Measurements from ENCODE around the gene FOXP1.
A peak's percentile ranks its signal among the peaks of the same experiment; 100 is the strongest.

The FOXP1 gene

DNA sequence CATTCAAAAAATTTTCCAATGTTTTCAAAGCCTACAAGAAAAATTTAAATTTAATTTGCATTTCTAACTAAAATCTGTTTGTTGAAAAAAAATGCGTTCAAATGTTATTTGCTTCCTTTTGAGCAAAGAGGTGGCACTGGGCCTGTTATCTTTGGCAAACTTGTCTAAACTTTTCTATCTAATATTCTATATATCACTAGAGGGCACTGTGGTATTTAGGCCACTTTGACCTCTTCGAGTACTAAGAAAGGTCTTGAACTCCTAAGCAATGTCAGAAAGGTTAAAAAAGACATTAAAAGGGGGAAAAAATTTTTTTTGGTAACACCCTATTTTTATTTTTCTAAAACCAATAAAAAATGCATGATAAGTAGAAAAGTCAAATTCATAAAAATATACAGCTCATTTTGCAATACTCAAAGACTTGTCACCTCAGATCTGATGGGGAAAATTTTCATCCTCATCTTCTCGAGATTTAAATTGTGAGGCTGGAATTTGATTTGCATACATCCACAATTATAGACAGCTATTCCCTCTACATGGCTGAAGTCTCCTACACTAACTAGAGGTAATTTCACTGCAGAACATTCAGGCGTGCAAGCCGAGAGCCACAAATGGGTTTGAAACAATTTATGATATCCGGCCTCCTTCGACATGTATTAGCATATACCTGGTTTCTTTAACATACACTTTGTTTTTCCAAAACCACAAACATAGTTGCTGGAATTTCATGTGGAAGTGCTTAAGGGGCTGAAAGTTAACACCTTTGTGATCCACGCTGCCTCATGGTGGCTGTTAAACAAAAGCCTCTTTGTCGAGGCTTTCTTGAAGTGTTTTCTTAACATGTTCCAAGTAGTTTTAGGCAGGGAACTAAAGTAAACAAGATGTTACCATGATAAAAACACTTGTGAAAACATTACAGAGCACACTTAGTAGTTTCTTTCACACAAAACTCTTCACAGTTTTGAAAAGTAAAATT, 576.4 kb downstream of the FOXP1 start:
- H3K4me1 Mint-ChIP-seq (ENCODE audit: low read depth in 2 of 2): peaks cover 18 to 34% of the 10 kb centered on the region in 2 donors
- H3K27me3 Mint-ChIP-seq: no peaks in the 10 kb centered on the region
- ATAC-seq (replicated peaks) (peak; percentile 27), DNase-seq (no peak)
- H3K9me3 Mint-ChIP-seq: no peaks in the 10 kb centered on the region
- H3K27ac Mint-ChIP-seq: peak overlapping the region in 1 of 2 donors; percentile 79
- H3K4me3 Mint-ChIP-seq: no peak overlapping the region
- peaks cover 4% of the 10 kb centered on the region for H3K36me3 Mint-ChIP-seq (ENCODE audit: insufficient read depth)

DNA sequence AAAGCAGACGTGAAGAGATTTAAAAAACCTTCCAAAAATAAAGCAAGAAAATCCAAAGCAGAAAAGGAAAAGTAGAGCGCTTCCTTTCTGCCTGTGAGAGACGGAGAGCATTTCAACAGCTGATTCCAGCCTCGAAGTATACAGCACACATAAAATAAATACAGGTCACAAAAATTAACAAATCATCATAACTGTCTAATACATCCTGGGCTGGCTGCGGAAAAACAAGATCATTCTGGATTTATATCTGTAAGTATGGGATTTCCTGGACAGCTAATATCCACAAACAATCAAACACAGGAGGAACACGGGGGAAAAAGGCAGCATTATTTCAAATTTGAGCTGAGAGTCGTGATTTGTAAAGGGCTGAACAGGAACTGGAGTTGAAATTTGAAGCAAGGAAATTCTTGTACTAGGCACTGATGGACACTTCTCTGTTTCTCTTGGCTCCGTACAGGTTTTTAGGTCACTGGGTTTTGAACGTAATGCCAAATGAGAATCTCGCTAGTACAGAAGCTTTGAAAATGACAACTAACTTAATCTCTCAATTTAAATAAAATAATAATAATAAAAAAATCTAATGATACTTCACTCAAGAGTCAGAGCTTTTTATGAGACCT, 577.7 kb downstream of the FOXP1 start:
- Mint-ChIP-seq H3K27me3 (no peaks in the 10 kb centered on the region), H3K9me3 (no peaks in the 10 kb centered on the region), H3K36me3 (ENCODE audit: insufficient read depth) (peaks cover 10% of the 10 kb centered on the region), H3K27ac (no peak overlapping the region), H3K4me3 (no peak overlapping the region), H3K4me1 (ENCODE audit: low read depth in 2 of 2) (peaks cover 12 to 27% of the 10 kb centered on the region in 2 donors)
- no peak for ATAC-seq (replicated peaks)
- no peak for DNase-seq

GRCh38 chr3:71003511-71003910, 580.0 kb downstream of the FOXP1 start:
- H3K27ac Mint-ChIP-seq: no peak overlapping the region
- no peak for DNase-seq
- no peak overlapping the region for H3K4me3 Mint-ChIP-seq
- peaks cover 32% of the 10 kb centered on the region for H3K36me3 Mint-ChIP-seq (ENCODE audit: insufficient read depth)
- H3K27me3 Mint-ChIP-seq: no peaks in the 10 kb centered on the region
- ATAC-seq (replicated peaks): no peak
- peaks cover 8 to 18% of the 10 kb centered on the region in 2 donors for H3K4me1 Mint-ChIP-seq (ENCODE audit: low read depth in 2 of 2)
- H3K9me3 Mint-ChIP-seq: no peaks in the 10 kb centered on the region

DNA sequence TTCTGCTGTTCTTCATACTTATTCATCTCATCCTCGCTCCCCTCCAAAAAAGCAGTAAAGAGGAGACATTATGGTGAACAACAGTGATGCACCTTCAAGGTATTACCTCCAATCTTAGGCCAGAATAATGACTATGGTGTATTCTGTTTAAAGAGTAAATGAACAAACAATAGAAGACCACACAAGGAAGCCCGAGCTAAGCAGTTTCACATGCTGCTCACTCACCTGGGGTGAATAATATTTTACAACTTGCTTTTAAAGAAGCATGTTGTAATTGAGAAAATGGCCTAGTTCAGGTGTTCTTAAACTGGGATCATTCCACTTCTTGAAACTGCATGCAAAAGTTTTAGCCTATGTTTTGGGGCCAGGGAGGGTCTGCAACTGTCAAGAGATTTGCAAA, 581.2 kb downstream of the FOXP1 start:
- Mint-ChIP-seq H3K9me3 (no peaks in the 10 kb centered on the region), H3K4me1 (ENCODE audit: low read depth in 2 of 2) (peaks cover 3 to 10% of the 10 kb centered on the region in 2 donors), H3K4me3 (no peak overlapping the region), H3K36me3 (ENCODE audit: insufficient read depth) (peaks cover 32% of the 10 kb centered on the region), H3K27me3 (no peaks in the 10 kb centered on the region), H3K27ac (peak overlapping the region in 1 of 2 donors; percentile 22)
- ATAC-seq (replicated peaks): no peak
- DNase-seq: no peak

DNA sequence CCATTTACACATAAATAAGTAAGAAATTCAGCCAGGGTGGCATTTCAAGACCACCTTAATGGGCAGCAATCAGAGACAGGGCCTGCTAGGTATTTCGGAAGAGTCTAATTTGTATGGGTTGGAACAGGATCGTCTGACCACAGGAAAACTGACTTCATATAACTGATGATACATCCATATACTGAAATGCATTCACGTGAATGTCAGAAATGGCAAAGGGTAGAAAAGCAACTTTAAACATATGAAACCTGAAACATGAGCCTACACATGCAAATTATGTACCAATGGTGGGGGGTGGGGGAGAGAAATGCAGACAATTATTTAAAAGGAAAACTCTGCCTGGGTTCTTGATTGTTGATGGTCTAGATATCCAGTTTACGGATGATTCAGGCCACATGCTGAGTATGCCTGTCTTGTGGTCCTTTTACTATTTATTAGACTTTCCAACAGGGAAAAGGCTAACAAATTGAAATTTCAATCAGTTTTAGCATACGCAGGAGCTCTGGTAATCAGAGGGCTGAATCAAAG, 582.2 kb downstream of the FOXP1 start:
- ATAC-seq (replicated peaks) (no peak), DNase-seq (no peak)
- H3K27ac Mint-ChIP-seq: peak overlapping the region in 1 of 2 donors; percentile 52
- H3K36me3 Mint-ChIP-seq (ENCODE audit: insufficient read depth): peaks cover 28% of the 10 kb centered on the region
- H3K4me3 Mint-ChIP-seq: no peak overlapping the region
- H3K9me3 Mint-ChIP-seq: no peaks in the 10 kb centered on the region
- H3K4me1 Mint-ChIP-seq (ENCODE audit: low read depth in 2 of 2): peaks cover 8 to 18% of the 10 kb centered on the region in 2 donors
- no peaks in the 10 kb centered on the region for H3K27me3 Mint-ChIP-seq

DNA sequence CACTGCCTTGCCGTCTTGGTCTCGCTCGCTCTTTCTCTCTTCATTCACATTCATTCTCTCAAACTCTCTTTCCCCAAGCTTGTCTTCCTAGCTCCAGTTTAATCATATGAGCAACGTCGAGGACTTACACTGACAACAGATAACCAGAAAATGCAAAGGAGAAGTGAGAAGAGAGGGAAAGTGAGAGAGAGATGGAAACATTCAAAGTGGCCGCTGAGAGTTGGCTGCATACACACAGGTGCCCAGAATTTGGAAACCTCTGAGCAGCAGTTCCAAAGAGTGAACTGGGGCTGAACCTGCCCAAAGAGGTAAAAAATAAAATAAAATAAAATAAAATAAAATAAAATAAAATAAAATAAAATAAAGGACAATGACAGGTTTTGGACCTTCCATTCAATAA, 583.0 kb downstream of the FOXP1 start:
- peaks cover 31% of the 10 kb centered on the region for H3K36me3 Mint-ChIP-seq (ENCODE audit: insufficient read depth)
- DNase-seq (no peak), ATAC-seq (replicated peaks) (no peak)
- no peaks in the 10 kb centered on the region for H3K27me3 Mint-ChIP-seq
- peaks cover 8 to 21% of the 10 kb centered on the region in 2 donors for H3K4me1 Mint-ChIP-seq (ENCODE audit: low read depth in 2 of 2)
- no peak overlapping the region for H3K4me3 Mint-ChIP-seq
- H3K9me3 Mint-ChIP-seq: no peaks in the 10 kb centered on the region
- H3K27ac Mint-ChIP-seq: peak overlapping the region in 1 of 2 donors; percentile 14

- Mint-ChIP-seq H3K4me1 (ENCODE audit: low read depth in 2 of 2) (peaks cover 8 to 21% of the 10 kb centered on the region in 2 donors), H3K27me3 (no peaks in the 10 kb centered on the region), H3K27ac (no peak overlapping the region), H3K36me3 (ENCODE audit: insufficient read depth) (peaks cover 31% of the 10 kb centered on the region), H3K9me3 (no peaks in the 10 kb centered on the region), H3K4me3 (no peak overlapping the region)
- ATAC-seq (replicated peaks): no peak
- DNase-seq: no peak
Measured at GRCh38 chr3:70999730-71000129, 583.8 kb downstream of the FOXP1 start.

DNA sequence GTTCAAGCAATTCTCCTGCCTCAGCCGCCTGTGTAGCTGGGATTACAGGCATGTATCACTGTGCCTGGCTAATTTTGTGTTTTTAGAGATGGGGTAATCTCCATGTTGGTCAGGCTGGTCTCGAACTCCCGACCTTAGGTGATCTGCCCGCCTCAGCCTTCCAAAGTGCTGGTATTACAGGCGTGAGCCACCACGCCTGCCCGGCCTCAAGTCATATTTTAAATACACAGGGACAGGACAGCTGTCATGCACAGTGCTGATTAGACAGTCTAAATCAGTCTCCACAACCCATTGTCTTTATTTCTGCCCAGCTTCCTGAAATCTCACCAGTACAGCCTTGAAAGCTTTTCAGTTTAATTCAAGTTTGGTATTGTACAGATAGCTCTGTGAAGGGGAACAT, 587.4 kb downstream of the FOXP1 start:
- no peaks in the 10 kb centered on the region for H3K27me3 Mint-ChIP-seq
- H3K27ac Mint-ChIP-seq: no peak overlapping the region
- peaks cover 34% of the 10 kb centered on the region for H3K36me3 Mint-ChIP-seq (ENCODE audit: insufficient read depth)
- H3K9me3 Mint-ChIP-seq: no peaks in the 10 kb centered on the region
- no peak overlapping the region for H3K4me3 Mint-ChIP-seq
- DNase-seq: no peak
- H3K4me1 Mint-ChIP-seq (ENCODE audit: low read depth in 2 of 2): peaks cover 18 to 40% of the 10 kb centered on the region in 2 donors
- ATAC-seq (replicated peaks): no peak

DNA sequence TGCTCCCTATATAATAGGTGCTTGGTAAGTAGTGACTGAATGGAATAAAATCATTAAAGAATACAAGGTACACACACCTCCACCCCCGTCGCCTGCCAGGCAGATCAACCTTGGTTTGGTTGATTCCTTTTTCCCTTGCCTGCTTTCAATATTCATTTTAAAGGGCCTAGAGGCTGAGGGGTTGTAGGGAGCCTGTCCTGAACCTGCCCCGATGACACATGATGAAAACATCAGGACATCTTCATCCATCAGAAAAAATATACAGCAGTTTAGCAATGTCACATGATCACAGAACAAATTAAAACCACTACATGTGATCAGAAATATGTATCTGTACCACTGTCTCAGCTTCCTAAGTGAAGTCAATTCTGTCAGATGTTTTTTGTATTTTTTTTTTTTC, 588.9 kb downstream of the FOXP1 start:
- Mint-ChIP-seq H3K36me3 (ENCODE audit: insufficient read depth) (peaks cover 23% of the 10 kb centered on the region), H3K4me1 (ENCODE audit: low read depth in 2 of 2) (peaks cover 24 to 53% of the 10 kb centered on the region in 2 donors), H3K4me3 (no peak overlapping the region), H3K27ac (peak overlapping the region; percentile 62 to 65), H3K9me3 (no peaks in the 10 kb centered on the region), H3K27me3 (no peaks in the 10 kb centered on the region)
- ATAC-seq (replicated peaks) (no peak), DNase-seq (no peak)

DNA sequence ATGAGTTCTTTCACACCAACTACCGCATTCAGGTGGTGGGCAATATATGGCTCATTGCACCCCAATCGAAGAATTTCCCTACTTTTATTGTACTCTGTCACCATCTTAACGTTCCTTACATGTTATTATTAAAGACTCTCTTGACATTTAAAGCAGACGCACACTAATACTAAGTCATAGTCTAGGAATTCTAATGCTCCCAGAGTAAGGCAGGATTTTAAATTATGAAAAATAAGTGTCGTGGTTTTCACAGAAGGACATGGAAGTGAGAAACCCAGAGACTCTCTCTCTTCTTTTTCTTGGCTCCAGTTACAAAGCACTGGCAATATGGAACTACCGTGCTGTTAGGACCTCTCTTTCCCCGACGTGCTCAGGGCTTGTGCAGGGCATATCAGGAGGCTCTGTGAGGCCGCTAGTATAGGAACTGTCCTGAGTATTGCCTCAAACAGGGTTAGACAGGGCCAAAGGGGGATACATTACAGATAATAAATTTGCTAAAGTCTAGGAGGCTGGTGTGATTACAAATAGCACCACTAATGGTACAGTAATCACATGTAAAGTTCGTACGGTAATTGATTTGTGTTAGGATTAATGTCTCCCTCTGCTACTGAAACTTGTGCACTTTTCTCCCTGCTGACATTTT, 590.8 kb downstream of the FOXP1 start:
- no peak overlapping the region for H3K4me3 Mint-ChIP-seq
- H3K4me1 Mint-ChIP-seq (ENCODE audit: low read depth in 2 of 2): peaks cover 24 to 61% of the 10 kb centered on the region in 2 donors
- ATAC-seq (replicated peaks) (no peak), DNase-seq (no peak)
- no peaks in the 10 kb centered on the region for H3K9me3 Mint-ChIP-seq
- no peaks in the 10 kb centered on the region for H3K27me3 Mint-ChIP-seq
- H3K27ac Mint-ChIP-seq: peak overlapping the region in 1 of 2 donors; percentile 11
- H3K36me3 Mint-ChIP-seq (ENCODE audit: insufficient read depth): peaks cover 14% of the 10 kb centered on the region

DNA sequence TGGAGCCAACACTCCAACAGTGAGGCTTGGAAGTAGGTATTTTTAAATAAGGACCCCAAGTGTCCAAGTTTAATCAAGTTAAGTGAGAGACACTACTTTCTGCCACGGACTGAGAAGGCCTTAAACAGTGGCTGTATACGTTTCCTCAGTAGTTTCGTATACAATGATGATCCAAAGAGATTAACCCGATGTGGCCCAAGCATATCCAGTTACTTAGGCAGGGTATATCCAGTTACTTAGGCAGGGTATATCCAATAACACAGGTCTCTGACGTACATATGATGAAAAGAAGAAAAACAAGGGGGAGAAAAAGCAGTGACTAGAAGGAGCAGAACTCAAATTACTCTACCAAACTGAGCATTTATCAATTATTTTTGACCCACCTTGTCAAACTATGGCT, 591.4 kb downstream of the FOXP1 start:
- Mint-ChIP-seq H3K27me3 (no peaks in the 10 kb centered on the region), H3K9me3 (no peaks in the 10 kb centered on the region), H3K27ac (peak overlapping the region; percentile 11 to 81), H3K4me1 (ENCODE audit: low read depth in 2 of 2) (peaks cover 24 to 60% of the 10 kb centered on the region in 2 donors), H3K36me3 (ENCODE audit: insufficient read depth) (peaks cover 19% of the 10 kb centered on the region), H3K4me3 (no peak overlapping the region)
- ATAC-seq (replicated peaks) (no peak), DNase-seq (no peak)

GRCh38 chr3:70990723-70991122, 592.8 kb downstream of the FOXP1 start:
- Mint-ChIP-seq H3K36me3 (ENCODE audit: insufficient read depth) (peaks cover 30% of the 10 kb centered on the region), H3K27me3 (no peaks in the 10 kb centered on the region), H3K9me3 (no peaks in the 10 kb centered on the region), H3K4me3 (peak overlapping the region in 1 of 2 donors; percentile 59), H3K27ac (peak overlapping the region in 1 of 2 donors; percentile 81), H3K4me1 (ENCODE audit: low read depth in 2 of 2) (peaks cover 19 to 50% of the 10 kb centered on the region in 2 donors)
- no peak for DNase-seq
- ATAC-seq (replicated peaks): peak; percentile 22

- peaks cover 34% of the 10 kb centered on the region for H3K36me3 Mint-ChIP-seq (ENCODE audit: insufficient read depth)
Measured at GRCh38 chr3:70990185-70990584, 593.3 kb downstream of the FOXP1 start.

More at GRCh38 chr3:70990185-70990584, 593.3 kb downstream of the FOXP1 start:
- H3K9me3 Mint-ChIP-seq: no peaks in the 10 kb centered on the region
- ATAC-seq (replicated peaks): peak; percentile 71
- peak overlapping the region in 1 of 2 donors; percentile 59 for H3K4me3 Mint-ChIP-seq
- no peak for DNase-seq
- no peaks in the 10 kb centered on the region for H3K27me3 Mint-ChIP-seq
- H3K27ac Mint-ChIP-seq: peak overlapping the region in 1 of 2 donors; percentile 81
- H3K4me1 Mint-ChIP-seq (ENCODE audit: low read depth in 2 of 2): peaks cover 19 to 50% of the 10 kb centered on the region in 2 donors
